ENCODE data around the gene VSX2. TPM values are rescaled to one million over a fixed set of nuclear protein-coding genes. Genes with fewer than 3 reads are reported as not detected.
A peak's percentile ranks its signal among the peaks of the same experiment; 100 is the strongest.

The VSX2 gene
- total and polyA plus RNA-seq, 2 of the 13 experiments (the other 11 are each of a cell fraction or from before 2014, with no cell fraction given), result 0.05 TPM; not detected in 1

DNA sequence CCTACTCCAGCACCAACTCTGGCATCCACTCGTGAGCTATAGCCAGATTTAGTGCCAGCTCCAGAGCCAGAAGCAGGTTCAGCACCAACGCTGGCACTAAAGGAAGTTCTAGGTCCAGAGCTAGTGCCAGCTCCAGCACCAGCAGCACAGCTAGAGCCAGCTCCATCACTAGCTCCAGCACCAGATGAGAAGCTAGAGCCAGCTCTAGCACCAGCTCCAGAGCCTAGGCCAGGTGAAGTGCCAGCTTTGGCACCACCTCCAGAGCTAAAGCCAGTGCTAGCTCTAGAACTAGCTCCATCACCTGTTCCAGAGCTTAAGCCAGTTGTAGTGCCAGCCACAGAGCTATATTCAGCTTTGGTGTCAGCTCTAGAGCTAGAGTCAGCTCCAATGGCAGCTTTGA, 38.8 kb downstream of the VSX2 start:
- Histone ChIP-seq H3K27me3 (ENCODE audit: control insufficient read depth in 1 of 2, insufficient read depth in 2 of 2, low read length in 2 of 2) (0 out of 5 replicates have a peak, but pooled peaks cover 0 to 4% of the 10 kb centered on the region in 2 experiments), H4K20me1 (ENCODE audit: insufficient read depth, low read length) (no peaks in the 10 kb centered on the region), H3K4me1 (ENCODE audit: insufficient read depth, low read length) (no peaks in the 10 kb centered on the region), H3K4me2 (ENCODE audit: low read depth, low read length) (no peak overlapping the region), H3K36me3 (replicated peaks in 1 of 2; ENCODE audit: control insufficient read depth in 1 of 2, insufficient read depth in 2 of 2, low read length in 2 of 2) (peaks cover under 1 to 2% of the 10 kb centered on the region in 2 experiments; a peak in 2 of 5 replicates), H3K9me3 (ENCODE audit: low read length) (no peaks in the 10 kb centered on the region), H2AFZ (ENCODE audit: low read length) (no peak overlapping the region), H3K27ac (ENCODE audit: extremely low read length, insufficient read depth, low read length) (no peak overlapping the region), H3K4me3 (replicated peaks in 1 of 3; ENCODE audit: insufficient read depth in 1 of 3, low read depth in 2 of 3, low read length in 3 of 3) (no peak overlapping the region), H3K9ac (ENCODE audit: insufficient read depth, low read depth, low read length) (no peak overlapping the region), H3K79me2 (ENCODE audit: insufficient read depth, low read length) (no peaks in the 10 kb centered on the region)
- ATAC-seq, result no peak
- ChIA-PET CTCF (ENCODE audit: low intra/inter-chr PET ratio, low total read pairs) (no interaction called here), POLR2A (no interaction called here)
- in situ Hi-C loops (cut with HindIII; ENCODE audit: extremely low pct_ligation_motif_present, low pct_unique_long_range_greater_than_20kb) (no loop called here), intact Hi-C loops (cut with micrococcal nuclease; ENCODE audit: unreplicated experiment) (no loop called here)
- BruUV-seq (replicated peaks), result no TSS peak
- FAIRE-seq, result no peak
- TF ChIP-seq, protein P1, sequence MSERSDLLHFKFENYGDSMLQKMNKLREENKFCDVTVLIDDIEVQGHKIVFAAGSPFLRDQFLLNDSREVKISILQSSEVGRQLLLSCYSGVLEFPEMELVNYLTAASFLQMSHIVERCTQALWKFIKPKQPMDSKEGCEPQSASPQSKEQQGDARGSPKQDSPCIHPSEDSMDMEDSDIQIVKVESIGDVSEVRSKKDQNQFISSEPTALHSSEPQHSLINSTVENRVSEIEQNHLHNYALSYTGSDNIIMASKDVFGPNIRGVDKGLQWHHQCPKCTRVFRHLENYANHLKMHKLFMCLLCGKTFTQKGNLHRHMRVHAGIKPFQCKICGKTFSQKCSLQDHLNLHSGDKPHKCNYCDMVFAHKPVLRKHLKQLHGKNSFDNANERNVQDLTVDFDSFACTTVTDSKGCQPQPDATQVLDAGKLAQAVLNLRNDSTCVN (CRISPR knock-in tag; IDR thresholded peaks at IDR 0.05; ENCODE audit: borderline replicate concordance), result peak; percentile 77
- TF ChIP-seq, protein P2, sequence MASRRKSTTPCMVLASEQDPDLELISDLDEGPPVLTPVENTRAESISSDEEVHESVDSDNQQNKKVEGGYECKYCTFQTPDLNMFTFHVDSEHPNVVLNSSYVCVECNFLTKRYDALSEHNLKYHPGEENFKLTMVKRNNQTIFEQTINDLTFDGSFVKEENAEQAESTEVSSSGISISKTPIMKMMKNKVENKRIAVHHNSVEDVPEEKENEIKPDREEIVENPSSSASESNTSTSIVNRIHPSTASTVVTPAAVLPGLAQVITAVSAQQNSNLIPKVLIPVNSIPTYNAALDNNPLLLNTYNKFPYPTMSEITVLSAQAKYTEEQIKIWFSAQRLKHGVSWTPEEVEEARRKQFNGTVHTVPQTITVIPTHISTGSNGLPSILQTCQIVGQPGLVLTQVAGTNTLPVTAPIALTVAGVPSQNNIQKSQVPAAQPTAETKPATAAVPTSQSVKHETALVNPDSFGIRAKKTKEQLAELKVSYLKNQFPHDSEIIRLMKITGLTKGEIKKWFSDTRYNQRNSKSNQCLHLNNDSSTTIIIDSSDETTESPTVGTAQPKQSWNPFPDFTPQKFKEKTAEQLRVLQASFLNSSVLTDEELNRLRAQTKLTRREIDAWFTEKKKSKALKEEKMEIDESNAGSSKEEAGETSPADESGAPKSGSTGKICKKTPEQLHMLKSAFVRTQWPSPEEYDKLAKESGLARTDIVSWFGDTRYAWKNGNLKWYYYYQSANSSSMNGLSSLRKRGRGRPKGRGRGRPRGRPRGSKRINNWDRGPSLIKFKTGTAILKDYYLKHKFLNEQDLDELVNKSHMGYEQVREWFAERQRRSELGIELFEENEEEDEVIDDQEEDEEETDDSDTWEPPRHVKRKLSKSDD (CRISPR knock-in tag; IDR thresholded peaks at IDR 0.05; ENCODE audit: low read depth), result no peak
- WGBS (ENCODE audit: low lambda C conversion rate), result 75% methylated on average over 2 of the region's 2 CpGs
- no peak for DNase-seq (ENCODE audit: low spot score)

- 100% methylated on average over 1 of the region's 2 CpGs for WGBS (ENCODE audit: low lambda C conversion rate)
- H3K4me1 ChIP-seq (ENCODE audit: insufficient read depth, low read length), result no peaks in the 10 kb centered on the region
- H3K9me3 ChIP-seq (ENCODE audit: low read length), result no peaks in the 10 kb centered on the region
- no peak overlapping the region for H2AFZ ChIP-seq (ENCODE audit: low read length)
- DNase-seq (ENCODE audit: low spot score) (no peak), FAIRE-seq (no peak), ATAC-seq (peak; percentile 12; the same call in 1 of the 3 replicates)
- no peaks in the 10 kb centered on the region for H3K79me2 ChIP-seq (ENCODE audit: insufficient read depth, low read length)
- H3K36me3 ChIP-seq (replicated peaks in 1 of 2; ENCODE audit: control insufficient read depth in 1 of 2, insufficient read depth in 2 of 2, low read length in 2 of 2), result peaks cover 10 to 18% of the 10 kb centered on the region in 2 experiments
- H3K27me3 ChIP-seq (ENCODE audit: control insufficient read depth in 1 of 2, insufficient read depth in 2 of 2, low read length in 2 of 2), result 0 out of 5 replicates have a peak, but pooled peaks cover 0 to 4% of the 10 kb centered on the region in 2 experiments
- no peak overlapping the region for H3K4me3 ChIP-seq (replicated peaks in 1 of 3; ENCODE audit: insufficient read depth in 1 of 3, low read depth in 2 of 3, low read length in 3 of 3)
- H3K27ac ChIP-seq (ENCODE audit: extremely low read length, insufficient read depth, low read length), result no peak overlapping the region
- ChIA-PET CTCF (ENCODE audit: low intra/inter-chr PET ratio, low total read pairs) (no interaction called here), POLR2A (interaction anchor here (1.2 kb wide), 1 partner anchor 22 kb away, joined by 4 read pairs; the partner anchor contains the start of gene ABCD4)
- in situ Hi-C loops (cut with HindIII; ENCODE audit: extremely low pct_ligation_motif_present, low pct_unique_long_range_greater_than_20kb), result no loop called here
- no peak overlapping the region for H3K4me2 ChIP-seq (ENCODE audit: low read depth, low read length)
- BruUV-seq (replicated peaks), result no TSS peak
- no peaks in the 10 kb centered on the region for H4K20me1 ChIP-seq (ENCODE audit: insufficient read depth, low read length)
- intact Hi-C loops (cut with micrococcal nuclease; ENCODE audit: unreplicated experiment), result no loop called here
- H3K9ac ChIP-seq (ENCODE audit: insufficient read depth, low read depth, low read length), result no peak overlapping the region
- TF ChIP-seq, protein P3, sequence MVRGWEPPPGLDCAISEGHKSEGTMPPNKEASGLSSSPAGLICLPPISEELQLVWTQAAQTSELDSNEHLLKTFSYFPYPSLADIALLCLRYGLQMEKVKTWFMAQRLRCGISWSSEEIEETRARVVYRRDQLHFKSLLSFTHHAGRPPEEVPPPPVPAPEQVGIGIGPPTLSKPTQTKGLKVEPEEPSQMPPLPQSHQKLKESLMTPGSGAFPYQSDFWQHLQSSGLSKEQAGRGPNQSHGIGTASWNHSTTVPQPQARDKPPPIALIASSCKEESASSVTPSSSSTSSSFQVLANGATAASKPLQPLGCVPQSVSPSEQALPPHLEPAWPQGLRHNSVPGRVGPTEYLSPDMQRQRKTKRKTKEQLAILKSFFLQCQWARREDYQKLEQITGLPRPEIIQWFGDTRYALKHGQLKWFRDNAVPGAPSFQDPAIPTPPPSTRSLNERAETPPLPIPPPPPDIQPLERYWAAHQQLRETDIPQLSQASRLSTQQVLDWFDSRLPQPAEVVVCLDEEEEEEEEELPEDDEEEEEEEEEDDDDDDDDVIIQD (CRISPR knock-in tag; IDR thresholded peaks at IDR 0.05; ENCODE audit: low read depth), result no peak
- TF ChIP-seq NFKBIZ (CRISPR knock-in tag; IDR thresholded peaks at IDR 0.05) (no peak), ZNF878 (CRISPR knock-in tag; IDR thresholded peaks at IDR 0.05) (no peak), HOXA7 (CRISPR knock-in tag; IDR thresholded peaks at IDR 0.05) (no peak), ZNF274 (CRISPR knock-in tag; IDR thresholded peaks at IDR 0.05) (no peak), ZNF264 (CRISPR knock-in tag; IDR thresholded peaks at IDR 0.05) (no peak)
- TF ChIP-seq, protein P4, sequence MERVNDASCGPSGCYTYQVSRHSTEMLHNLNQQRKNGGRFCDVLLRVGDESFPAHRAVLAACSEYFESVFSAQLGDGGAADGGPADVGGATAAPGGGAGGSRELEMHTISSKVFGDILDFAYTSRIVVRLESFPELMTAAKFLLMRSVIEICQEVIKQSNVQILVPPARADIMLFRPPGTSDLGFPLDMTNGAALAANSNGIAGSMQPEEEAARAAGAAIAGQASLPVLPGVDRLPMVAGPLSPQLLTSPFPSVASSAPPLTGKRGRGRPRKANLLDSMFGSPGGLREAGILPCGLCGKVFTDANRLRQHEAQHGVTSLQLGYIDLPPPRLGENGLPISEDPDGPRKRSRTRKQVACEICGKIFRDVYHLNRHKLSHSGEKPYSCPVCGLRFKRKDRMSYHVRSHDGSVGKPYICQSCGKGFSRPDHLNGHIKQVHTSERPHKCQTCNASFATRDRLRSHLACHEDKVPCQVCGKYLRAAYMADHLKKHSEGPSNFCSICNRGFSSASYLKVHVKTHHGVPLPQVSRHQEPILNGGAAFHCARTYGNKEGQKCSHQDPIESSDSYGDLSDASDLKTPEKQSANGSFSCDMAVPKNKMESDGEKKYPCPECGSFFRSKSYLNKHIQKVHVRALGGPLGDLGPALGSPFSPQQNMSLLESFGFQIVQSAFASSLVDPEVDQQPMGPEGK (CRISPR knock-in tag; IDR thresholded peaks at IDR 0.05), result no peak
These were observed 41.8 kb downstream of the VSX2 start for GRCh38 chr14:74281069-74281468.

Measured in HepG2 (cell line).